Erythroblast (primary cell): ENCODE data around the gene CHP2.

Experiments used
- GATA1 ChIP-seq: IDR thresholded peaks from 2 replicates; pipeline ENCODE4 v1.6.1; 2011; ENCODE audit warnings: low read depth, mild to moderate bottlenecking, control low read depth, low read length, moderate library complexity
- POLR2A ChIP-seq: IDR thresholded peaks from 2 replicates; pipeline ENCODE4 v1.6.1; 2011; ENCODE audit warnings: mild to moderate bottlenecking, low read length

DNA sequence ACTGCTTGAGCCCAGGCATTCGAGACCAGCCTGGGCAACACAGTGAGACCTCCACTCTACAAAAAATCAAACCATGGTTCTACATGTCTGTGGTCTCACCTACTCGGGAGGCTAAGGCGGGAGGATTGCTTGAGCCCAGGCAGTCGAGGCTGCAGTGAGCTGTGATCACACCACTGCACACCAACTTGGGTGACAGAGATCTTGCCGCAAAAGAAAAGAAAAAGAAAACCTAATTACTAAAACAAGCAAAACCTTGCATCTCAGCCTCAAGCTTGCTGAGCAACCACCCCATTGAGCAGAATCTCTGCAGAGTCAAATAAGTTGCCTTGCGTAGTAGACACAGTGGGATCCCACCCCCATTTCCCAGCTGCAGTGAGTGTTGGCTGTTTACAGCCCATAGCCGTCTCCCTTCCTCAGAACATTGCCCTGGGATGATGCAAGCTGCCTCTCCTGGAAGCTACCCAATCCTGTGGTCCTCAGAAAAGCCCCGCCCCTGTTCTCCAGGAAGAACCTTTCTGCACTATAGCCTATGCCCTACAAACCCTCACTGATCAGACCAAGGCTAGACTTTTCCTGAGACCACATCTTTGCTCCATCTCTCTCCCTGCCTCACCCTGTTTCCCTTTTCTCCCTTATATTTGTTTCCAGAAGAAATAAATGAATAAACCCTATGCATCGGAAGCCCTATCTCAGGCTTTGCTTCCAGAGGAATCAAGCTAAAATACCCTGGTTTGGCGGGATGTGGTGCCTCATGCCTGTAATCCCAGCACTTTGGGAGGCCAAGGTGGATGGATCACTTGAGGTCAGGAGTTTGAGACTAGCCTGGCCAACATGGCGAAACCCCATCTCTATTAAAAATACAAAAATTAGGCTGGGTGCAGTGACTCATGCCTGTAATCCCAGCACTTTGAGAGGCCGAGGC, 25.1 kb upstream of the CHP2 start:
- TF ChIP-seq POLR2A = no peak
- no peak for TF ChIP-seq GATA1
